Hematopoietic multipotent progenitor cell treated with erythropoietin and hydrocortisone succinate and interleukin-3 and kit ligand, for 4 days (in vitro differentiated cells): ENCODE results near the gene IMP4.

Source experiments
- DNase-seq: peaks from one replicate; pipeline ENCODE4 v3.0.0-alpha.2; 2015

The IMP4 gene

GRCh38 chr2:130378898-130379214, 36.2 kb downstream of the IMP4 start:
- DNase-seq = no peak

GRCh38 chr2:130380096-130380934, 37.6 kb downstream of the IMP4 start:
- peak; percentile 92 for DNase-seq

- DNase-seq = no peak
Observed at GRCh38 chr2:130381145-130381544, 38.4 kb downstream of the IMP4 start.

- DNase-seq = no peak
Observed at GRCh38 chr2:130381619-130382018, 38.9 kb downstream of the IMP4 start.

- no peak for DNase-seq
Observed at GRCh38 chr2:130382313-130382917, 39.7 kb downstream of the IMP4 start.

- no peak for DNase-seq
Observed at GRCh38 chr2:130385709-130386108, 43.0 kb downstream of the IMP4 start.

GRCh38 chr2:130387071-130387400, 44.3 kb downstream of the IMP4 start:
- DNase-seq = no peak

- DNase-seq = no peak
Observed at GRCh38 chr2:130387804-130388203, 45.1 kb downstream of the IMP4 start.

GRCh38 chr2:130388221-130388907, 45.7 kb downstream of the IMP4 start:
- no peak for DNase-seq

- no peak for DNase-seq
Observed at GRCh38 chr2:130389358-130389757, 46.7 kb downstream of the IMP4 start.

- DNase-seq = no peak
Observed at GRCh38 chr2:130389783-130390182, 47.1 kb downstream of the IMP4 start.

GRCh38 chr2:130390460-130391057, 47.9 kb downstream of the IMP4 start:
- peak; percentile 52 for DNase-seq

GRCh38 chr2:130391058-130391871, 48.6 kb downstream of the IMP4 start:
- peak; percentile 89 for DNase-seq

- DNase-seq = peak; percentile 40
Observed at GRCh38 chr2:130391872-130392670, 49.4 kb downstream of the IMP4 start.

GRCh38 chr2:130393318-130393910, 50.7 kb downstream of the IMP4 start:
- DNase-seq = no peak
